SKM-1 (cell line): ENCODE data around the gene C18orf63.

ENCODE experiments used
- DNase-seq: peaks from one replicate; lab custom pipeline; 2025; ENCODE audit not compliant: unreplicated experiment; lab: John Stamatoyannopoulos, UW

C18orf63 gene

DNA sequence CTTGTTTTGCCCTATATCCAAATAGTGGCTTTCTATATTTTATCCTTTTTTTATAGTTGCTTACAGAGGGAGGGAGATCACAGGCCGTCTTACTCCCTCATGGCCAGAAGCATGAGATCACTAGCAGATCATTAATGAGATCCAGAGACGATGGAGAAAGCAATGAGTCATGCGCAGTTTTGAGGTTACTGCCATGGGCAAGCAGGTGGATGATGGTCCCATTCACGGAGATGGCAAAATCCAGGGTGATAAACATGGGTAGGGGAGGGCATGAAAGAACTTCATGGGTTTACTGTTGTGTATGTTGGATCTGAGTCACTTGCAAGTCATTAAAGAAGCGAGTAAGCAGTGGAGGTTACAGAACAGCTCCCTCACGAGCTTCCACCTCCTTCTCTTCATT lies 60.4 kb downstream of the C18orf63 start:
- DNase-seq = no peak

DNA sequence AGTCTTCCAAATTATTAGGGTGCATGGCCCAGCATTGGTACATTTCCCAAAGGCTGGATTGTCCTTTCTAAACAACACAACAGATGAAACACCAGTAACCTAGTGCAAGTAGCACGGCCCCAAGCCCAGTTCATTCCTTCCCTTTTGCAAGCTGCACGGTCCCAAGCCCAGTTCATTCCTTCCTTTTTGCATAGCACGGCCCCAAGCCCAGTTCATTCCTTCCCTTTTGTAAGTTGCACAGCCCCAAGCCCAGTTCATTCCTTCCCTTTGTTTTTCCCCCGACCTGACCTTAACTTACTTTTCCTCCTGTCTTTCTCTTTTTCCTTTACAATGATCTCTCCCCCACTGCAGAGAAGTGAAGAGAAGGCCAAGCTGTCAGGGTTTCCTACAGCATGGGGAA lies 60.9 kb downstream of the C18orf63 start:
- DNase-seq = no peak

DNA sequence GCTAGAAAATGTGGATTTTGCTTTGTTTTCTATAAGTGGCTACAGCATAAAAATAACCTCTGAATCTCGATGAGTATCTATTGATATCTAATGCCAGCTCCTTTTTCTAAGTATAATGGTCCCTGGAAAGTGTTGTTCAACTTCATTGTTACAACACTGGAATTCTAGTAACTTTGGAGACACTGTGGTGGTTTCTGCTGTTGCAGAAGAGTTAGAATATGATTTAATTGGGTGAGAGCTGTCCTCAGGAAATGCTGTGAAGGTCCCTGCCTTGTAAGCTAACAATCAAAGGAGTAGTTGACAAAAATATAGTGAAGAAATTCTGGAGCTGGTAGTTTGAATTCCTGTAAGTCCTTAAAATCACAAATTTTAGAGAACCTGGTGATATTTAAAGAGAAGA lies 62.1 kb downstream of the C18orf63 start:
- DNase-seq = no peak

DNA sequence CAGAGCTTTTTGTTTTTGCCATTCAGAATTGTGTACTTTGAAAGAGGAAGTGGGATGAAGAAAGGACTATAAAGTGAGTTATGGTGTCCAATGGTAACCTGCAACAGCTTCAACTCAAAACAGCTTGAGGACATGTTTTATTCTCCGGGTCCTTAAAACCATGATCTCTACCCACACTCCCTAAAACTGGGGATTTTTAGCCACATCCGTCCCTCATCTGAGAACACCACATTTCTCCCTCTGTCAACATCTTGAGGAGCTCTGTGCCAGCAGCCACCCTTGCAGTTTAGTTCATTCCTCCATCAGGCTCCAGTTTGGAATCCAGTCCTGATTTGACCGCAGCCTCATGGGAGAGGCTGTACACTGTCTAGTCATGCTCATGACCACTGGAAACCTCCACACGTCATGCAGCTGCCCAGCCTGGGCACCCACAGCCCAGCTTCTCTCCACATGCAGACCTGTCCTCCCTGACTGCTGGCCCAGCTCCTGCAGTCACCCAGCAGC lies 62.6 kb downstream of the C18orf63 start:
- peak; percentile 13 for DNase-seq

DNA sequence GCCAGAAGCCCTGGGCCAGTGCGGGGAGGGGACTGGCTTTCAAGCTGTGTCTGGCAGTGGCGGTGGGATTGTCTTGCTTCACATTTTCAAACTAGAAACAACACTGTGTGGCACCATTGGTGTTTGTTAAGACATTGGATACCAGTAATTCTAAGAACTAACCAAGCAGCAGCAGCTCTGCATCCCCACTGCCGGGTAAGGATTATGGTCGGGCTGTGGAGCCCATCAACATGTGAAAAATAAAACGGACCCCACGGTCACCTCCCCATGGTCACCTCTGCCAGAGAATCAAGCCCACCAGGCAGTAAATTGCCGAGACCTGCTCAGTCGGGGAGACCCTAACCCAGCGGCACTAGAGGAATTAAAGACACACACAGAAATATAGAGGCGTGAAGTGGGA lies 65.3 kb downstream of the C18orf63 start:
- DNase-seq = no peak

DNA sequence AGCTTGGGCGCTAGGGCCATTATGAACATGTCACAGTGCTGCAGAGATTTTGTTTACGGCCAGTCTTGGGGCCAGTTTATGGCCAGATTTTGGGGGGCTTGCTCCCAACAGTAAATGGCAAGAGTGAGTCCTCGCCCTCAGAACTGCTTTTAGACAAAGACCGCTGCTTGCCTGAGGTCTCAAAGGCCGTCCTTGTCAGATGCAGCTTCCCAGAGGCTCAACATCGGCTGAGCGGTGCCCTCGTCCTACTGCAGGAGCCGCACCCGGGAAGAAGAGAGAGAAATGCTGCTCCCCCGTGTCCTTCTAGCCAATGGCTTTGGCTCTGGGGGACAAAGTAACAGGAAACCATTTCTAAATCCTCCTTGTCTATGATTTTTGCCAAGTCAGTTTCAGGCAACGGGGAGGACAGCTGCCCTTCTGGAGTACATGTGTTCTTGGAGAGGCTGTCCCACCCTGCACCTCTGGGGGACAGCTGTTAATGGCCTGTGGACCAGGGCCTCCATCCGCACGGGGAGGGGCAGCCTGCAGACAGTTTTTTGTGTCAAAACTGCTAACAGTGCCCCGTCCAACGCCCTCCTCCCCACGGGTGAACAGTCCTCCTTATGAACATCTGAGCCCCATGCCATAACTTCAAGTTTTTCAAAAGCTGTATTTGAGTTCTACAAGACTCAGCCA lies 66.1 kb downstream of the C18orf63 start:
- DNase-seq = no peak

DNA sequence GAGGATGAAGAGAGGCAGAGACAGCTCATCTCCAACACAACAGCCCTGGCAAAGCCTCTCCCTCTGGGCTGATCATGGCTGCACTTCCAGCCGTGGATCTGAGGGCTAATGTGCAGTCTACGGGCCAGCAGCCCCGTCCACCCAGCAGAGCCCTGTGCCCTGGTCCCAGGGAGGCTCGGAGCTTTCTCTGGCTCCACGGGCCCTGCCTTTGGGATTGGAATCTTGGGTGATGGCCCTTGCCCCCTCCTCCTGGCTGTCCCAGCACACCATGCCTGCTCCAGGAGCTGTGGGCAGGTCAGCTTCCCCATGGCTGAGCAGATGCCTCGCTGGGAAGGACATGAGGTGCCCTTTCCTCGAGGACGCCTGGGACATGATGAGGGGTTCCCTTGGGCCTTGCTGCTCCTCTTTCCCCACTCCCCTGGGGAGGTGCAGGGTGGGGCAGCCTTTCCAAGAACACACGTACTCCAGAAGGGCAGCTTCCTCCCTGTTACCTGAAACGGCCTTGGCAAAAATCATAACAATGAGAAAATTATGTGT lies 66.9 kb downstream of the C18orf63 start:
- DNase-seq = no peak

DNA sequence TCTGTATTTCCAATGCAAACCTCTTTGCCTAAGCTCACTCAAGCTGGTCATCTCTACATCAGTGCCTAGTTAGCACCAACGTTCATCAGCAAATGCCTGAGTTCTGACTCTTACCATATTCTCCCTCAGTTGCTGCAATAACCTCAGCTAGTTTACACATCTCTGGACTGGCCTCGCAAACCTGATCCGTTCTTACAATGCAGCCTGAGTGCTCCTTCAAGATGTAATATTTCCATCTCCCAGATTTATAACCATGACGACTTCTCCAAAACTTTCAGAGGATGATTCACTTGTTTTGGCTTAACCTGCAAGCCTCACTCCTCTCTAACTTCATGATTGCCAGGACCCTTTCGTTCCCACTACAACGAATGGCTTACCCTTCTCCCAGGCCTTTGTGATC lies 71.7 kb downstream of the C18orf63 start:
- no peak for DNase-seq

DNA sequence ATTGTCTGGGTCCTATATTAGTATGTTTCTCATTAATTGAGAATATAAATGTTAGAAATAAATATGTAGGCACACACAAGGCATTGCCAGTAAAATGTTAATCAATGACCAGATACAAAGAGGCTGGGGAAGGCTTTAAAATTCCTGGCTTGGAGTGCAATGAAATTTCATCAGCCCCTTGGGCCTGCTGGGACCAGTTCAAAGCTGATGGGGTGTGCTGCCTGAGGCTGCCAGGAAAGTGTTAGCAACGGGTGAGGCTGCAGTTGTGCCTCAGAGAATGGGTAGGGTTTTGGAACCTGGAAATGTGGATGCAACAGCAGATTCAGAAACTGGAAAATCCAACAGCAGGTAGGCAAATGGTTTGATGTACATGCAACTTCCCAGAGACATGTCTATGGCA lies 72.6 kb downstream of the C18orf63 start:
- no peak for DNase-seq

DNA sequence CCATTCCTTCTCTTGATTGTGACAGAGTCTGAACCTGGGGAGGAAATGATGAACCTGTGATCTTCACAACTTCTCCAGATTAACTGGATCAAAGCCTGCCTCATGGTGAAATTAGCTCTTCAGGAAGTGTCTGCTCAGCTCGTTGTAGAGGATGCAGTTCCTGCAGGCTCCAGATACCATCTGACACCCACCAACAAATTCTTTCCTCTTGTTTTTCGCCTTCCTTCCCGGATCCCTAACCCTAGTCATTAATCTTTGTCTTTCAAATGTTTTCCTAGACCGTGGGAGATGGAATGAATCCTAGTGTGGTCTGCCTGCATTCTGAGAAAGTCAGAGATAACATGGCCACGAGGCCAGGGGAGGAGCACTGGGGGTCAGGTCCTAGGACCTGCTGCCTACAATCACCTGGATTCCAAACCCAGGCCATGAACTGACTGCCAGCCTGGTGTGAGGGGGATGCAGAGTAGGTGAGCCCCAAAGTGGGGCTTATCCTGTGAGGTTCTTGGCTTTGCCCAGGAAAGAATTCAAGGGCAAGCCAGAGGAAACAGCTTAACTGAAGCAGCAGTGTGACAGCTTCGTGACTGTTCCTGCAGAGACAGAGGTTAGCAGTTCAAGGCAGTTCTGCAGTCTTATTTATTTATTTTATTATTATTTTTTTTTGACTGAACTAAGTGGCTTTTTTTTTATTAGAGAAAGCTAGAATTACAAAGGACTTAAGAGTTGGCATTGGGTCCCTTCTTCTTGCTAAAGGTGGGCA lies 73.7 kb downstream of the C18orf63 start:
- DNase-seq = no peak

DNA sequence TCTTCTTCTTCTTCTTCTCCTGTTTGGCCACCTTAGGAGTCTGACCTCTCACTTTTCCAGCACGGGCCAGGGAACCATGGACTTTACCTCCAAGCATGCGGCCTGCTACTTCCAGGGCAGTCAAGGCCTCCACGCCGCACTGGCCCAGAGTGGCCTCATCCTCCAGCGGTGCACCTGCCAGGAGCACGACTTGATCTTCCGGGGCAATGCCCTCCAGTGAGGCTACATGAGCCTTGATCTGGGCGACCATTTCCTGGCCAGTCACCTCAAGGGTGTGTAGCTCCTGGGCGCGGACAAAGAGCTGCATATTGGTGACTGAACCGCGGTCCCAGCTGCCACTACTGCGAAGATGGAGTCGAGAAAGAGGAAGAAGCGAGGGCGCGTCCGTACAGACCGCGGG lies 74.4 kb downstream of the C18orf63 start:
- DNase-seq = no peak

DNA sequence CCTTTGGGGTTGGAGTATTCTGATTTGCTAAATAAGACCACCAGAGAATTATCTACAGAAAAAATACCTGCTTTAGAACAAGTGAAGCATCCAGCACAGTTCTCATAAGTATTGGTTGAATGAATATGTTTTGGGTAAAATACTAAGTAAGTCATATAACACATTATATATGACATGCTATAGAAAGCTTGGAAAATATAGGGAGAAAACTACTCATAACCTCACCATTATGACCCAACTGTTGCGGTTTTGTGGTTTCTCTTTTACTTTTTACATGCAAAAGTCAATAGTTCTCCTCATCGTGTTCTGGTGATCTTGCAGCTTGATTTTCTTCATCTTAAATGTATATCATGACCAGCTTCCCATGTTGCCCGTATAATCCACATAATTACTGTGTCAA lies 75.3 kb downstream of the C18orf63 start:
- peak; percentile 1 for DNase-seq

DNA sequence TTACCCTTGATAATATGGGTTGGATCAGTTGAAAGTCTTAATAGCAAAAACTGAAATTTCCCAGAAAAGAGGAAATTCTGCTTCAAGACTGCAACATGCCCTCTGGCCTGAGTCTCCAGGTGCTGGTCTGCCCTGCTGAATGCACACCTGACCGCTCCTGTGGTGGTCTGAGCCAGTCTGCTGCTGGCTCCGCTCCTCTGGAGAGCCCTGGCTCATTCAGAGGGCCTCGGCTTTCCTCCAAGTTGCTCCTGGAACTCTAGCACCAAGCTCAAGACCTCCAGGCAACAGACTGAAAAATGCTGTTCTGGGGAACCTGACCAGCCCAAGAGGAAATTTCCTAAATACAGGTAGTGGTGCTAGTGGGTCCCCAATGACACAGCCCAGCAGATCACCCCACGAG lies 76.7 kb downstream of the C18orf63 start:
- DNase-seq = no peak

DNA sequence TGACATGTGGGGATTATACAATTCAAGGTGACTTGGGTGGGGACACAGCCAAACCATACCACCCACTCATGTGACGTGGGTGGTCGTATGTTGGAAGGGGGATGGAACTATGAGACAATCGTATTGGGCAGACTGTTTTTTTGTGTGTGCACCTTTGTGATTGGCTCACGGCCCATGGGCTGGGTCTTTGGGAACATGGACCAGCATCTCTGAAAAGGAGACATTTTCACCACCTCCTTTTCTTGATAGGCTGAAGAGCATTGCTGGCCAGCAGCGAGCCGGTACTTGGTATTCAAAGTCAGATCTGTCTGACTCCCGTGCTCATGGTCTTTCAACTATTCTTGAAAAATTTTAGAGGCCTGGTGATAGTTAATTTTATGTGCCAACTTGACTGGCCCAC lies 79.4 kb downstream of the C18orf63 start:
- DNase-seq = no peak

DNA sequence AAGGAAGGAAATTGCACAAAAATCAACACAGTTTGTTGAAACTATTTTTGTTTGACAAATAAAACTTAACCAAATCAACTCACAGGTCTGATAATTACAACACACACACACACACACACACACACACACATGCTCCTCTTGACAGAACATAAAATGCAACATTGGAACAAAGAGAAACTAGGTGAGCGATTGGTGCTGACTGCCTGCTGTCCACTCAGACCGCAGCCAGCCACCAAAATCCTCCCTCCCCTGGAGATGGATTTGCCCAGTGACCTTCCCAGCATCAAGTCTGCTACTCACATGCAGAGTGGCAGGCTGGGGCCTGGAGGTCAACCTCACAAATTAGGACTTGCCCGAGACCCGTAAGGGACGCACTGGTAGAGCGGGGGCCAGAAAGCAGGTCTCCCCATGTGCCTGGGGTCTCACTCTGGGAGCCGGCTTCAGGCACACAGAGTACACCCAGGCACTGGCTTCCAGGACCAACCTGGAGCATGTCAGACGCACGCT lies 80.1 kb downstream of the C18orf63 start:
- DNase-seq = no peak

DNA sequence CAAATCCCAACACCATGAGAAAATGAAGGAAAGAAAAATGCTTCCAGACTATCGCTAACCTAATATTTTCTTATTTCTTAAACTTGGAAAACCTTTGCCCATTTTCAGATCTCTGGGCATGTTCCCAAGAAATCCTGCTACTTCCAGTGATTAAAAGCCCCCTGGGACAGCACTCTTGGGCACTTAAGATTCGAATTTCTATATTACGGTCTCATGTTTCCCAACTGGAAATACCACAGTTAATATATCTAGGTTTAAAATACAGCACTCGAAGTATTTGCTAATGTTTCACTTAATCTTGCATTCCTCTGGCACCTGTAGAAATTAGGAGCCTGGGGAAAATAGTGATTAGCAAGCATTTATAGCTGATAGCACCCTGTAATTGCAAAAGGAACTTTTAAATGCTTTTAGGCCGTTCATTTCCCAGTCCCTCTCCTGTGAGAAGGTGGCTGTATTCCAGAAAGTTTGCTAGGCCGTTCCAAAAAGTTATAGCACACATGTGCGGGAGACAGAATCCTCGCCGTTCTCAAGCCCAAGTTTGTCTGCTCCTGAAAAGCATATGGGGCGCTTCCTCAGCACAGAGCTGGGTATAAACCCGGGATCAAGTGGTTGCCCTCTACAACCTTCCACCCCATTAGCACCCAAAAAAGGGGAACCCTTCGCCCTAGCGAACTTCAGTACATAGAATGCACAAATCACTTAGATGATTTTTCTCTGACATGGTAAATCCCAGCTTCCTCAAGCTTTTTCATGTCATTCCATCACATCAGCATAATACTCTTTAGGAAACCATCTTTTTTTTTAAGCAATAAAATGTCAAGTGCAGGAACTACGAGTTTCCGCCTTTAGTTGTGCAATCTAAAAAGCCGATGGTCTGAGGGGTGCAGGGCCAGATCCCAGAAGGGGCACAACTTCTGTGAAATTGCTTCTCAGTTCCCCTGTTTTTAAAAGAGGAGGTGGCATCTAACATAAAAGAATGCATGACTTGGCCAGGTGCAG lies 80.8 kb downstream of the C18orf63 start:
- no peak for DNase-seq

DNA sequence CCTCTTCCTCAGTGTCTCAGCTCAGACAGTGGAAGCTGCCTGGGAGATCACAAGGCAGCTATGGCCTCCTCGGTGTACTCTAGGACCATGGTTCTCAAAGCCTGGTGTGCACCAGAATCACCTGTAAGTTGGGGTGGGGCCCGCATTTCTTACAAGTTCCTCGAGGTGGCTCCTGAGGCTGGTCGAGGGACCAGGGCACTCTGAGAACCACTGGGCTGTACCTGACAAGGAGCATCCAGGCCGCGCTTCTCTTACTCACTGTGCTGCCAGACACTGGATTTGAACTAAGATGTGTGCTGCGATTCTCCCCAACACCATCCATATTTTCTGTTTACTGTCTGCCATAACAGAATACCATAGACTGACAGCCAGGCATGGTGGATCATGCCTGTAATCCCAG lies 81.9 kb downstream of the C18orf63 start:
- no peak for DNase-seq

DNA sequence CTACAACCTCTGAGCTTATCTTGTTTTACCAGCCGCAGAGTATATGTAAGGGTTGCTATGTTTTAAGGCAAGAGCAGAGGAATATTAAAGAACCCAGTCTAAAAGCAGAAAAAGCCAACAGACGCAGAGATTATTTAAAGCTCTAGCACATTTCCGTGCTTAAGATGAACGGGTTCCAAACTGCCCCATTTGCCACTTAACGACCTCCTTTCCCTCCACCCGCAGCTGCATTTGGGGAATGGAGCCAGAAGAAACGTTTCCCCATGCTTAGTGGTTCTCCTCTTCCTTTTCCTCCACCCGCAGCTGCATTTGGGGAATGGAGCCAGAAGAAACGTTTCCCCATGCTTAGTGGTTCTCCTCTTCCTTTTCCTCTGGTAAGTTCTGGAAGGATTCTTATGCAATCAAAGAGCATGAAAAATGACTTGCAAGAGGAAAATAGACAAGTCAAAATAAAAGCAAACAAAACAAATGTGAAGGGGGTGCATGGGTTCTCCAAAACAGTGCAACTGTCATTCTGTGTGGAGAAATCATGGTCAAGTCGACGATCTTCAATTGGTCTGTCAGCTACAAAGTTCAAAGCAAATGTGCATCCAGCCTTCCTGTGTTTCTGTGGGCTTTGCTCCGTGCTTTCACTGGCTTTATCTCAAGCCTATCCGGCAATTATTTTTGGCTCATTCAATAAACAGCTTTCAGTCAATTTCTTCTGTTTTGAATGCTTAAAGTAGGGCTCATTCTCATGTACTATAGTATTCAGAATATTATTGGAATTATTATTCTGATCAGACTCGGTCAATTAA lies 83.7 kb downstream of the C18orf63 start:
- peak; percentile 6 for DNase-seq

DNA sequence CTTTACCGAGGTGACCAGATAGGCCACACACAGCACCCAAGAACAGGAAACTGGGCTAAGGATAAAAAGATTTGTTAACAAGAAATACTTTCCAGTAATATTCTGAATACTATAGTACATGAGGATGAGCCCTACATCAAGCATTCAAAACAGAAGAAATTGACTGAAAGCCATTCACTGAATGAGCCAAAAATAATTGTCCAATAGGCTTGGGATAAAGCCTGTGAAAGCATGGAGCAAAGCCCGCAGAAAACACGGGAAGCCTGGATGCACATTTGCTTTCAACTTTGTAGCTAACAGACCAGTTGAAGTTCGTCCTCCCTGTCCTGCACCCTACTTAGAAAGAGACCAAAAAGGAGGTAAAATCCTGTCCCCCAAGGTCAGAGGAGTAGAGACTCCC lies 85.2 kb downstream of the C18orf63 start:
- DNase-seq = no peak

DNA sequence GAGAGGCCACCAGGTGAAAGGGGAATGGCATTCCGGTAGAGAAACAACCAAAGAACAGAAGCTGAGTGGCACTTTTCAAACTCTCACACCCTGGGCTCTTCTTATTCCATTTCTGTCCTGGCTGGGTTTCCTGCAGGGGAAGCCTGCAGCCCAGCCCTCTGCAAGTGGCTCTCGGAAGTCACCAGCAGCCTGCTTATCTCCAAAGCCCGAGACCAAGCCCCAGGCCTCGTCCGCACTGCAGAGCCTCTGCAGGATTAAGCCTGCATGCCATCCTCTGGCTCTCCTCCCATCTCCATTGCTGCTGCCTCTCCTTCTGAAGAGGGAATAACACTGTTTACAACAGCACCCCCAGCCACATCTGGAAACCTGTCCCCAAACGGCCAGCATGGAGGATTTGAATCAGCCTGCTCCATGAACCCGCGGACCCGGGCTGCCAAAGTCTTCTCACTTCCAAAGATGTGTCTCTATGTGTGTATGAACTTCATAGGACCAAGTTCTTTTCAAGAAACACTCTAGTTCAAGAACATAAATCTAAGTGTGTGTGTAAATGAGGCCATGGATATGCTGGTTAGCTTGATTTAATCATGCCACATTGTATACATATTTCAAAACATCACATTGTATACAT lies 87.3 kb downstream of the C18orf63 start:
- DNase-seq = no peak
